K562 (cell line): ENCODE measurements around the gene MIDN. TPM values are rescaled to one million over a fixed set of nuclear protein-coding genes. Genes with fewer than 3 reads are reported as not detected.

Source experiments
- CBX5 ChIP-seq: IDR thresholded peaks from 2 replicates; pipeline ENCODE4 v1.6.1; 2014; ENCODE audit warnings: low read depth, borderline replicate concordance
- CCAR2 ChIP-seq: fragments of 200-400 bp; formaldehyde crosslinking; IDR thresholded peaks from 2 replicates; pipeline ENCODE4 v1.6.1; 2017; ENCODE audit warnings: mild to moderate bottlenecking, low read depth, low read length
- DACH1 ChIP-seq: fragments of 450-650 bp; IDR thresholded peaks from 2 replicates; pipeline ENCODE4 v1.6.1; 2018; ENCODE audit not compliant: partially characterized antibody
- DDX20 ChIP-seq: fragments of 450-650 bp; IDR thresholded peaks from 2 replicates; pipeline ENCODE4 v1.6.1; 2016; ENCODE audit warnings: missing genetic modification characterization, low read depth, mild to moderate bottlenecking, missing compliant biosample characterization, moderate library complexity
- ETV1 ChIP-seq: fragments of 450-650 bp; conservative IDR thresholded peaks from 2 replicates; pipeline ENCODE4 v1.6.1; 2016; ENCODE audit warnings: missing genetic modification characterization, control low read depth, low read depth, missing compliant biosample characterization
- GTF2F1 ChIP-seq: IDR thresholded peaks from 2 replicates; pipeline ENCODE4 v1.6.1; 2011; ENCODE audit warnings: low read depth, low read length, improper control_type of control experiment
- HIVEP1 ChIP-seq: fragments of 250-450 bp; sonication (Bioruptor Pico); IDR thresholded peaks from 2 replicates; pipeline ENCODE4 v1.4.0; 2020; ENCODE audit warnings: mild to moderate bottlenecking
- KDM5B ChIP-seq: fragments of 200-600 bp; sonication (generic); IDR thresholded peaks from 2 replicates; pipeline ENCODE4 v1.6.1; 2012; ENCODE audit warnings: low read depth, mild to moderate bottlenecking, moderate library complexity, low read length, control low read depth, inconsistent platforms; ENCODE audit not compliant: insufficient replicate concordance
- POLR2H ChIP-seq: IDR thresholded peaks from 2 replicates; pipeline ENCODE4 v1.6.1; 2016; ENCODE audit warnings: missing genetic modification characterization, low read depth, mild to moderate bottlenecking, control low read depth, missing compliant biosample characterization, moderate library complexity
- STAT5A ChIP-seq: IDR thresholded peaks from 2 replicates; pipeline ENCODE4 v1.6.1; 2012; ENCODE audit warnings: low read length, inconsistent platforms, borderline replicate concordance
- polyA plus RNA-seq, 8 experiments: library from polyadenylated mRNA; depleted of rRNA in 4 of 8; stranded (reverse) in 5 of 8; unstranded in 3 of 8; fragments of >200 nt; fragmentation: Nextera tagmentation in 2 of 8; fragmentation: Illumina TruSeq in 1 of 8; extraction: Ambion mirVana in 2 of 8; extraction: Trizol in 1 of 8; gene quantifications; 2 replicates each; pipeline versions ENCODE4 v1.2.1 to v1.2.3, GENCODE V29; 2011 to 2014; ENCODE audit warnings: inconsistent platforms in 1 of 8, missing spikeins in 1 of 8
- total RNA-seq, 7 experiments: library from RNA; depleted of rRNA in 6 of 7; stranded (reverse); fragments of >200 nt in 6 of 7; fragmentation: Illumina TruSeq in 2 of 7; extraction: Trizol in 2 of 7; gene quantifications; 2 replicates each; pipeline versions ENCODE4 v1.2.1 to v1.2.3, GENCODE V29; 2011 to 2021; ENCODE audit warnings: low replicate concordance in 1 of 7
- TF ChIP-seq, protein P1 (sequence below): fragments of 200-600 bp; sonication (generic); IDR thresholded peaks from one replicate; pipeline ENCODE4 v1.6.1; 2012; ENCODE audit warnings: mild to moderate bottlenecking, low read depth, low read length, inconsistent platforms
- TF ChIP-seq, protein P2 (sequence below): sonication (generic); formaldehyde crosslinking; IDR thresholded peaks from 2 replicates; pipeline ENCODE4 v1.8.1; 2022; ENCODE audit warnings: missing genetic modification reagents
- TF ChIP-seq, protein P3 (sequence below): sonication (generic); formaldehyde crosslinking; IDR thresholded peaks from 2 replicates; pipeline ENCODE4 v1.8.1; 2023; ENCODE audit warnings: mild to moderate bottlenecking, missing genetic modification reagents

MIDN gene
- total and polyA plus RNA-seq, 9 of the 15 experiments (the other 6 are each of a cell fraction or from before 2014, with no cell fraction given): 0.17 to 120 (median 10.1) TPM

DNA sequence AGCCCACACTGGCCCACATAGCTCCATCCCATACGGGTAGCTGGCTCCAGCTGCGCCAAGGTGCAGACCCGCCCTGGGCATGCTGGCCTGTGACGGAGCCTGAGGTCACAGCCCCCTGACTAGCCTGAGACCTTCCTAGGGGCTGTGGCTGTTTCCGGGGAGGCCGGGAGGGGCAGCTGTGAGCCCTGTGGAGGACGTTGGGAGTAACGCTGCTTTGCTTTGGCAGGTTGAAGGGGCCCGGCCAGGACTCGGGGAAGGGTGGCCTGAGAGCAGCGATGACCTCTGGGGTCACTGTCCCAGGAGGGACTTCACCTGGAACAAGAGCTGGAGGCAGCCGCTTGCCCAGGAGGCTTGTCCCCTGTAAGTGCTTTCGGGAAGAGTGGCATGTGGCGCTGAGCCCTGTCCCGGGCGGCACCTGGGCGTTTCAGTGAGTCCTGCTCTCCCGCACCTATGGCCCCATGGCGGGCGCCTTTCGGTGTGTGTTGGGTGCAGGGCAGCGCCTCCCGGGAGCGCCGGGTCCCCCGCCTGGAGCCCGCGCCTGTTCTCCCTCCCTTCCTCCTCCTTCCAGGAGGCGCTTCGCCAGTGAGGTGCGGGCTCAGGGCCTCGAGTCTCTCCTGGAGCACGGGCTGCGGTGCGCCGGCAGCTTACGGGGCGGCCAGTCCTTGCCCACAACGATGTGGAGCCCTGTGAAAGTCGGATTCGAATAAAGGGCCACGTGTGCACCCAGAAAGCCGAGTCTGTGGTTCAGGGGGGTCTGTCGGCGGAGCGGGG is 25.9 kb downstream of the MIDN start (continued):
- TF ChIP-seq DDX20 (tag): no peak
- TF ChIP-seq, protein P1, sequence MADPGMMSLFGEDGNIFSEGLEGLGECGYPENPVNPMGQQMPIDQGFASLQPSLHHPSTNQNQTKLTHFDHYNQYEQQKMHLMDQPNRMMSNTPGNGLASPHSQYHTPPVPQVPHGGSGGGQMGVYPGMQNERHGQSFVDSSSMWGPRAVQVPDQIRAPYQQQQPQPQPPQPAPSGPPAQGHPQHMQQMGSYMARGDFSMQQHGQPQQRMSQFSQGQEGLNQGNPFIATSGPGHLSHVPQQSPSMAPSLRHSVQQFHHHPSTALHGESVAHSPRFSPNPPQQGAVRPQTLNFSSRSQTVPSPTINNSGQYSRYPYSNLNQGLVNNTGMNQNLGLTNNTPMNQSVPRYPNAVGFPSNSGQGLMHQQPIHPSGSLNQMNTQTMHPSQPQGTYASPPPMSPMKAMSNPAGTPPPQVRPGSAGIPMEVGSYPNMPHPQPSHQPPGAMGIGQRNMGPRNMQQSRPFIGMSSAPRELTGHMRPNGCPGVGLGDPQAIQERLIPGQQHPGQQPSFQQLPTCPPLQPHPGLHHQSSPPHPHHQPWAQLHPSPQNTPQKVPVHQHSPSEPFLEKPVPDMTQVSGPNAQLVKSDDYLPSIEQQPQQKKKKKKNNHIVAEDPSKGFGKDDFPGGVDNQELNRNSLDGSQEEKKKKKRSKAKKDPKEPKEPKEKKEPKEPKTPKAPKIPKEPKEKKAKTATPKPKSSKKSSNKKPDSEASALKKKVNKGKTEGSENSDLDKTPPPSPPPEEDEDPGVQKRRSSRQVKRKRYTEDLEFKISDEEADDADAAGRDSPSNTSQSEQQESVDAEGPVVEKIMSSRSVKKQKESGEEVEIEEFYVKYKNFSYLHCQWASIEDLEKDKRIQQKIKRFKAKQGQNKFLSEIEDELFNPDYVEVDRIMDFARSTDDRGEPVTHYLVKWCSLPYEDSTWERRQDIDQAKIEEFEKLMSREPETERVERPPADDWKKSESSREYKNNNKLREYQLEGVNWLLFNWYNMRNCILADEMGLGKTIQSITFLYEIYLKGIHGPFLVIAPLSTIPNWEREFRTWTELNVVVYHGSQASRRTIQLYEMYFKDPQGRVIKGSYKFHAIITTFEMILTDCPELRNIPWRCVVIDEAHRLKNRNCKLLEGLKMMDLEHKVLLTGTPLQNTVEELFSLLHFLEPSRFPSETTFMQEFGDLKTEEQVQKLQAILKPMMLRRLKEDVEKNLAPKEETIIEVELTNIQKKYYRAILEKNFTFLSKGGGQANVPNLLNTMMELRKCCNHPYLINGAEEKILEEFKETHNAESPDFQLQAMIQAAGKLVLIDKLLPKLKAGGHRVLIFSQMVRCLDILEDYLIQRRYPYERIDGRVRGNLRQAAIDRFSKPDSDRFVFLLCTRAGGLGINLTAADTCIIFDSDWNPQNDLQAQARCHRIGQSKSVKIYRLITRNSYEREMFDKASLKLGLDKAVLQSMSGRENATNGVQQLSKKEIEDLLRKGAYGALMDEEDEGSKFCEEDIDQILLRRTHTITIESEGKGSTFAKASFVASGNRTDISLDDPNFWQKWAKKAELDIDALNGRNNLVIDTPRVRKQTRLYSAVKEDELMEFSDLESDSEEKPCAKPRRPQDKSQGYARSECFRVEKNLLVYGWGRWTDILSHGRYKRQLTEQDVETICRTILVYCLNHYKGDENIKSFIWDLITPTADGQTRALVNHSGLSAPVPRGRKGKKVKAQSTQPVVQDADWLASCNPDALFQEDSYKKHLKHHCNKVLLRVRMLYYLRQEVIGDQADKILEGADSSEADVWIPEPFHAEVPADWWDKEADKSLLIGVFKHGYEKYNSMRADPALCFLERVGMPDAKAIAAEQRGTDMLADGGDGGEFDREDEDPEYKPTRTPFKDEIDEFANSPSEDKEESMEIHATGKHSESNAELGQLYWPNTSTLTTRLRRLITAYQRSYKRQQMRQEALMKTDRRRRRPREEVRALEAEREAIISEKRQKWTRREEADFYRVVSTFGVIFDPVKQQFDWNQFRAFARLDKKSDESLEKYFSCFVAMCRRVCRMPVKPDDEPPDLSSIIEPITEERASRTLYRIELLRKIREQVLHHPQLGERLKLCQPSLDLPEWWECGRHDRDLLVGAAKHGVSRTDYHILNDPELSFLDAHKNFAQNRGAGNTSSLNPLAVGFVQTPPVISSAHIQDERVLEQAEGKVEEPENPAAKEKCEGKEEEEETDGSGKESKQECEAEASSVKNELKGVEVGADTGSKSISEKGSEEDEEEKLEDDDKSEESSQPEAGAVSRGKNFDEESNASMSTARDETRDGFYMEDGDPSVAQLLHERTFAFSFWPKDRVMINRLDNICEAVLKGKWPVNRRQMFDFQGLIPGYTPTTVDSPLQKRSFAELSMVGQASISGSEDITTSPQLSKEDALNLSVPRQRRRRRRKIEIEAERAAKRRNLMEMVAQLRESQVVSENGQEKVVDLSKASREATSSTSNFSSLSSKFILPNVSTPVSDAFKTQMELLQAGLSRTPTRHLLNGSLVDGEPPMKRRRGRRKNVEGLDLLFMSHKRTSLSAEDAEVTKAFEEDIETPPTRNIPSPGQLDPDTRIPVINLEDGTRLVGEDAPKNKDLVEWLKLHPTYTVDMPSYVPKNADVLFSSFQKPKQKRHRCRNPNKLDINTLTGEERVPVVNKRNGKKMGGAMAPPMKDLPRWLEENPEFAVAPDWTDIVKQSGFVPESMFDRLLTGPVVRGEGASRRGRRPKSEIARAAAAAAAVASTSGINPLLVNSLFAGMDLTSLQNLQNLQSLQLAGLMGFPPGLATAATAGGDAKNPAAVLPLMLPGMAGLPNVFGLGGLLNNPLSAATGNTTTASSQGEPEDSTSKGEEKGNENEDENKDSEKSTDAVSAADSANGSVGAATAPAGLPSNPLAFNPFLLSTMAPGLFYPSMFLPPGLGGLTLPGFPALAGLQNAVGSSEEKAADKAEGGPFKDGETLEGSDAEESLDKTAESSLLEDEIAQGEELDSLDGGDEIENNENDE: no peak
- no peak for TF ChIP-seq CCAR2
- no peak for TF ChIP-seq GTF2F1
- no peak for TF ChIP-seq HIVEP1 (CRISPR knock-in tag)
- no peak for TF ChIP-seq DACH1
- TF ChIP-seq, protein P2, sequence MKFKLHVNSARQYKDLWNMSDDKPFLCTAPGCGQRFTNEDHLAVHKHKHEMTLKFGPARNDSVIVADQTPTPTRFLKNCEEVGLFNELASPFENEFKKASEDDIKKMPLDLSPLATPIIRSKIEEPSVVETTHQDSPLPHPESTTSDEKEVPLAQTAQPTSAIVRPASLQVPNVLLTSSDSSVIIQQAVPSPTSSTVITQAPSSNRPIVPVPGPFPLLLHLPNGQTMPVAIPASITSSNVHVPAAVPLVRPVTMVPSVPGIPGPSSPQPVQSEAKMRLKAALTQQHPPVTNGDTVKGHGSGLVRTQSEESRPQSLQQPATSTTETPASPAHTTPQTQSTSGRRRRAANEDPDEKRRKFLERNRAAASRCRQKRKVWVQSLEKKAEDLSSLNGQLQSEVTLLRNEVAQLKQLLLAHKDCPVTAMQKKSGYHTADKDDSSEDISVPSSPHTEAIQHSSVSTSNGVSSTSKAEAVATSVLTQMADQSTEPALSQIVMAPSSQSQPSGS (CRISPR knock-in tag): no peak
- TF ChIP-seq, protein P3, sequence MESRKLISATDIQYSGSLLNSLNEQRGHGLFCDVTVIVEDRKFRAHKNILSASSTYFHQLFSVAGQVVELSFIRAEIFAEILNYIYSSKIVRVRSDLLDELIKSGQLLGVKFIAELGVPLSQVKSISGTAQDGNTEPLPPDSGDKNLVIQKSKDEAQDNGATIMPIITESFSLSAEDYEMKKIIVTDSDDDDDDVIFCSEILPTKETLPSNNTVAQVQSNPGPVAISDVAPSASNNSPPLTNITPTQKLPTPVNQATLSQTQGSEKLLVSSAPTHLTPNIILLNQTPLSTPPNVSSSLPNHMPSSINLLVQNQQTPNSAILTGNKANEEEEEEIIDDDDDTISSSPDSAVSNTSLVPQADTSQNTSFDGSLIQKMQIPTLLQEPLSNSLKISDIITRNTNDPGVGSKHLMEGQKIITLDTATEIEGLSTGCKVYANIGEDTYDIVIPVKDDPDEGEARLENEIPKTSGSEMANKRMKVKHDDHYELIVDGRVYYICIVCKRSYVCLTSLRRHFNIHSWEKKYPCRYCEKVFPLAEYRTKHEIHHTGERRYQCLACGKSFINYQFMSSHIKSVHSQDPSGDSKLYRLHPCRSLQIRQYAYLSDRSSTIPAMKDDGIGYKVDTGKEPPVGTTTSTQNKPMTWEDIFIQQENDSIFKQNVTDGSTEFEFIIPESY: no peak
- no peak for TF ChIP-seq POLR2H (tag)
- 0 out of 2 replicates have a peak, but pooled peaks have one; percentile 36 for TF ChIP-seq ETV1
- TF ChIP-seq STAT5A: no peak
- peak; percentile 33 for TF ChIP-seq KDM5B
- no peak for TF ChIP-seq CBX5
